Keratinocyte (primary cell): ENCODE measurements around the gene OCIAD2. TPM values are rescaled to one million over a fixed set of nuclear protein-coding genes. Genes with fewer than 3 reads are reported as not detected.

Experiments used
- DNase-seq: peaks from one replicate; pipeline ENCODE4 v3.0.0-alpha.2; 2011; ENCODE audit warnings: low read depth, missing footprints, low spot score
- FAIRE-seq: peaks from 2 replicates; lab custom pipeline; 2011; peaks lifted over from hg19 to GRCh38; lab: Jason Lieb, UNC
- H2AFZ ChIP-seq: 2 replicates; pipeline ENCODE4 v1.6.0; 2012; ENCODE audit warnings: low read length, control low read depth, inconsistent platforms; ENCODE audit not compliant: control insufficient read depth
- H3K27ac ChIP-seq: 2 replicates; pipeline ENCODE4 v1.5.1; 2011; ENCODE audit warnings: low read length; ENCODE audit not compliant: control insufficient read depth, insufficient read depth
- H3K27me3 ChIP-seq: 3 replicates; pipeline ENCODE4 v1.6.0; 2011; ENCODE audit warnings: low read length; ENCODE audit not compliant: control insufficient read depth, insufficient read depth; ENCODE audit errors: extremely low read depth
- H3K36me3 ChIP-seq, 2 experiments: 2 replicates in 1 of 2; 3 replicates in 1 of 2; pipeline ENCODE4 v1.5.1; 2011; ENCODE audit warnings: low read length in 2 of 2, mild to moderate bottlenecking in 1 of 2; ENCODE audit not compliant: control insufficient read depth in 2 of 2, insufficient read depth in 2 of 2; ENCODE audit errors: extremely low read depth in 1 of 2
- H3K4me1 ChIP-seq: 3 replicates; pipeline ENCODE4 v1.5.1; 2011; ENCODE audit warnings: low read length; ENCODE audit not compliant: control insufficient read depth, insufficient read depth; ENCODE audit errors: extremely low read depth
- H3K4me2 ChIP-seq: 3 replicates; pipeline ENCODE4 v1.6.0; 2011; ENCODE audit warnings: low read depth, low read length; ENCODE audit not compliant: control insufficient read depth, insufficient read depth; ENCODE audit errors: extremely low read depth
- H3K4me3 ChIP-seq, 3 experiments: fragments of 200-600 bp in 1 of 3; sonication (generic) in 1 of 3; 2 replicates in 2 of 3; 3 replicates in 1 of 3; pipeline ENCODE4 v1.5.1; 2011 to 2016; ENCODE audit warnings: low read length in 3 of 3, mild to moderate bottlenecking in 3 of 3, control low read depth in 2 of 3, inconsistent platforms in 1 of 3, low read depth in 1 of 3, mixed read lengths in 1 of 3, mixed run types in 1 of 3, moderate library complexity in 1 of 3; ENCODE audit not compliant: control insufficient read depth in 2 of 3, insufficient read depth in 2 of 3; ENCODE audit errors: extremely low read depth in 1 of 3
- H3K79me2 ChIP-seq: 2 replicates; pipeline ENCODE4 v1.6.0; 2012; ENCODE audit warnings: low read length; ENCODE audit not compliant: control insufficient read depth, insufficient read depth
- H3K9ac ChIP-seq: 3 replicates; pipeline ENCODE4 v1.6.0; 2011; ENCODE audit warnings: low read length; ENCODE audit not compliant: control insufficient read depth, insufficient read depth; ENCODE audit errors: extremely low read depth
- H3K9me1 ChIP-seq: 3 replicates; pipeline ENCODE4 v1.6.0; 2011; ENCODE audit warnings: low read length; ENCODE audit not compliant: control insufficient read depth, insufficient read depth; ENCODE audit errors: extremely low read depth
- H3K9me3 ChIP-seq: 2 replicates; pipeline ENCODE4 v1.5.1; 2012; ENCODE audit warnings: low read depth, low read length; ENCODE audit not compliant: control insufficient read depth
- H4K20me1 ChIP-seq: 3 replicates; pipeline ENCODE4 v1.6.0; 2011; ENCODE audit warnings: low read length; ENCODE audit not compliant: control insufficient read depth, insufficient read depth; ENCODE audit errors: extremely low read depth
- CTCF ChIP-seq, 3 experiments: IDR thresholded peaks in 1 of 3; conservative IDR thresholded peaks in 1 of 3; optimal IDR thresholded peaks in 1 of 3; 2 replicates in 2 of 3; 3 replicates in 1 of 3; pipeline versions ENCODE3 to v1.5.1; 2011; ENCODE audit warnings: low read length in 3 of 3, mild to moderate bottlenecking in 3 of 3, moderate library complexity in 2 of 3, control low read depth in 1 of 3, inconsistent platforms in 1 of 3; ENCODE audit not compliant: insufficient read depth in 2 of 3; ENCODE audit errors: extremely low read depth in 1 of 3
- EZH2 ChIP-seq: IDR thresholded peaks from one replicate; pipeline ENCODE4 v1.6.1; 2012; ENCODE audit warnings: inconsistent platforms, mild to moderate bottlenecking, low read length, moderate library complexity
- dilution Hi-C: fragments of 300-500 bp; cut with MboI; formaldehyde crosslinking; loops from one replicate; pipeline ENCODE4 v1.7.0; 2020; ENCODE audit warnings: low sequenced_read_pairs; ENCODE audit not compliant: extremely low pct_ligation_motif_present
- polyA plus RNA-seq, 5 experiments: library from polyadenylated mRNA; depleted of rRNA in 3 of 5; stranded (reverse) in 3 of 5; stranded (forward) in 1 of 5; unstranded in 1 of 5; fragments of >200 nt; gene quantifications; 1 replicate in 1 of 5; 2 replicates in 3 of 5; 3 replicates in 1 of 5; pipeline versions ENCODE4 v1.2.1 to v1.2.3, GENCODE V29; 2011 to 2012; ENCODE audit warnings: missing spikeins in 2 of 5, low read depth in 1 of 5, low replicate concordance in 1 of 5

OCIAD2 gene
- polyA plus RNA-seq, 1 donor (not counting 4 experiments of a cell fraction or from before 2014, with no cell fraction given) = 407 TPM

- H2AFZ ChIP-seq = peak overlapping the region; percentile 75
- H3K27me3 ChIP-seq = no peaks in the 10 kb centered on the region
- H3K9me3 ChIP-seq = no peaks in the 10 kb centered on the region
- no peaks in the 10 kb centered on the region for H4K20me1 ChIP-seq
- no peaks in the 10 kb centered on the region for H3K9me1 ChIP-seq
- DNase-seq (peak; percentile 92), FAIRE-seq (peak; percentile 99)
- peak overlapping the region; percentile 73 for H3K4me2 ChIP-seq
- TF ChIP-seq CTCF (optimal IDR thresholded peaks at IDR 0.05 in 1 of 3, IDR thresholded peaks at IDR 0.05 in 1 of 3, conservative IDR thresholded peaks at IDR 0.05 in 1 of 3; ENCODE audit: extremely low read depth in 1 of 3, insufficient read depth in 2 of 3, low read length in 3 of 3) (no peak), EZH2 (no peak)
- H3K27ac ChIP-seq = peak overlapping the region; percentile 89
- H3K79me2 ChIP-seq = no peaks in the 10 kb centered on the region
- no peaks in the 10 kb centered on the region for H3K36me3 ChIP-seq
- H3K9ac ChIP-seq = peak overlapping the region; percentile 57
- dilution Hi-C loops = no loop called here
- H3K4me1 ChIP-seq = peaks cover 46% of the 10 kb centered on the region
- H3K4me3 ChIP-seq = peak overlapping the region in 1 of 3 experiments; percentile 12
Observed at GRCh38 chr4:48913346-48913745, 6.8 kb upstream of the OCIAD2 start.

GRCh38 chr4:48912349-48912748 lies 5.8 kb upstream of the OCIAD2 start:
- FAIRE-seq = no peak
- dilution Hi-C loops = no loop called here
- Histone ChIP-seq H3K9me1 (no peaks in the 10 kb centered on the region), H3K27me3 (no peaks in the 10 kb centered on the region), H2AFZ (peak overlapping the region; percentile 49), H3K36me3 (no peaks in the 10 kb centered on the region), H3K4me3 (no peak overlapping the region), H3K9ac (peak overlapping the region; percentile 57), H3K9me3 (no peaks in the 10 kb centered on the region), H4K20me1 (no peaks in the 10 kb centered on the region), H3K79me2 (no peaks in the 10 kb centered on the region), H3K4me2 (peak overlapping the region; percentile 73), H3K27ac (peak overlapping the region; percentile 89), H3K4me1 (peaks cover 52% of the 10 kb centered on the region)
- no peak for DNase-seq
- TF ChIP-seq EZH2 = no peak
- TF ChIP-seq CTCF (optimal IDR thresholded peaks at IDR 0.05 in 1 of 3, IDR thresholded peaks at IDR 0.05 in 1 of 3, conservative IDR thresholded peaks at IDR 0.05 in 1 of 3; ENCODE audit: extremely low read depth in 1 of 3, insufficient read depth in 2 of 3, low read length in 3 of 3) = no peak
